ENCODE data around the gene F13A1.

GRCh38 chr6:6256259-6256658 is 64.2 kb downstream of the F13A1 start:
- TF ChIP-seq POLR2AphosphoS5 (IDR thresholded peaks at IDR 0.05; ENCODE audit: low read depth, low read length) = no peak
- TF ChIP-seq POLR2A (IDR thresholded peaks at IDR 0.05; ENCODE audit: low read depth, low read length) = no peak
- no peak for TF ChIP-seq TAF1 (IDR thresholded peaks at IDR 0.05; ENCODE audit: low read depth, low read length)
- TF ChIP-seq SPI1 (IDR thresholded peaks at IDR 0.05; ENCODE audit: low read depth, low read length) = no peak
- no peak for TF ChIP-seq POU2F2 (IDR thresholded peaks at IDR 0.05; ENCODE audit: low read depth, low read length)
- no peak for TF ChIP-seq PAX5 (IDR thresholded peaks at IDR 0.05; ENCODE audit: insufficient read depth, low read length, severe bottlenecking)
